Amniotic stem cell (primary cell): ENCODE results near the gene FBRSL1.

Experiments used
- DNase-seq: peaks from one replicate; lab custom pipeline; 2025; lab: John Stamatoyannopoulos, UW

Gene FBRSL1

DNA sequence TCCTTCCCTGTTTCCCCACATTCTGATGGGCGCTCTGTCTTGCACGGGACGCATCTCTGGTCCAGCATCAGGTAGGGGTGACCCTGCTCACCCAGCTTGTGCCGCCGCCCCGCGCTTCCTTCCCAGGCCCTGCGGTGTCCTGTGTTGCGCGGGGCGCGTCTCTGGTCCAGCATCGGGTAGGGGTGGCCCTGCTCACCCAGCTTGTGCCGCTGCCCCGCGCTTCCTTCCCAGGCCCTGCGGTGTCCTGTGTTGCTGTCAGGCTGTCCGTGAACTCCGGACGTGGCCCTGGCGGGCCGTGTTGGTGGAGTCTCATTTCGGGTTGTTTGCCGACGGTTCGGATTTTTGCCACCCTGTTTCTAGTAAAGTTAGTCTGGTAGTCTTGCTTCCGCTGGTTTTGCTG, 6.8 kb downstream of the FBRSL1 start:
- no peak for DNase-seq

DNA sequence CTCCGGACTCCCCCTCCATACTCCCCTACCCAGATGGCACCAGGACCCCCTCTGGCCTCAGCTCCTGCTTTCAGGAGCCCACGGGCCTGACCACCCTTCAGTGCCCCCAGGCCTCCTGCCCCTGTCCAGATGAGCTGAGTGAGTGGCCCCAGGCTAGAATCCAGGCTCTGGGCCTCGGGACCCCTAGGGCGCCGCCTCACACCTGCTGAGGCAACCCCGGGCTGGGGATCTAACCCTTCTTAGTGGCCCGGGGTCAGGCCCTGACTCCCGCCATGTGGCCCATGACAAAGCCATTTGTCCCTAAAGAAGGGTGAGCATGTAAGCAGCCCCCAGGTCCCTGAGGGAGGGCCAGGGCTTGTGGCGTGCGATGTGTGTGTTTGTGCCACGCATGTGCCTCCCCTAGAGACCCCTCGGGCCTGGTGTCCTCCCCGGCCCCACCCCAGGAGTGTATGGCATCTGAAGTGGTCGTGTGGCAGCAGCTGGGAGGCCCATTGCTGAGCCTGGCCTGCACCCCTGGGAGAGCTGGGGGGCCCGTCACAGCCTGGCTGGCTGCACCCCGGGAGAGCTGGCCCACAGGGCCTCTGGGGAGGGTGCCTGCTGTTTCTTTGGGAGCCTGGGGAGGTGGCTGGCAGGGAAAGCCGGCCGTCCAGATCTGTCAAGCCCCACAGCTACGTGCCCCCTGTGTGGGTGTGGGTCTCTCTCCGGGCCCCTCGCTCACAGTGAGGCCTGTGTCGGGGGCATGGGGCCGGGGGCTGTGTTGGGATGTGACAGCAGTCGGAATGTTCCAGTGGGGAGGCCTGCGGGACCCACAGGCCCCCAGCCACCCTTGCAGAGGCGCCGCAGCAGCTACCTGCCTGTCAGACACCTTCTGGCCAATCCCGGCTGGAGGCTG, 7.8 kb downstream of the FBRSL1 start:
- no peak for DNase-seq

DNA sequence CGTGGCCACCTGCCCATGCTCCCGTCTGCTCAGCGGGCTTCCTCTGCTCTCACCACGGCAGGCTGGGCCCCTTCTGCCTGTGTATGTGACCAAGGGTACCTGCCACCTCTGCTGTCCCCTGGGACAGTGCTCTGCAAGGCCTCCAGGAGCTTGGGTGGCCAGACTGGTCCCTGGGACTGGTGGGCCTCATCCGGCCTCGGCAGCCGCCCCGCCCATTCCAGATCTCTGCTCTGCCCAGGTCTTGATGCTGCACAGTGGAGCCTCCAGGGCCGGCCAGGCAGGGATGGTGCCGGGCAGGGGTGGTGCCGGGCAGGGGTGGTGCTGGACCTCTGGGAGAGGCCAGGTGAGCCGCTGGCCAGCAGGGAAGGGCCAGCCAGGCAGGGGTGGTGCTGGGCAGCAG, 9.0 kb downstream of the FBRSL1 start:
- no peak for DNase-seq

DNA sequence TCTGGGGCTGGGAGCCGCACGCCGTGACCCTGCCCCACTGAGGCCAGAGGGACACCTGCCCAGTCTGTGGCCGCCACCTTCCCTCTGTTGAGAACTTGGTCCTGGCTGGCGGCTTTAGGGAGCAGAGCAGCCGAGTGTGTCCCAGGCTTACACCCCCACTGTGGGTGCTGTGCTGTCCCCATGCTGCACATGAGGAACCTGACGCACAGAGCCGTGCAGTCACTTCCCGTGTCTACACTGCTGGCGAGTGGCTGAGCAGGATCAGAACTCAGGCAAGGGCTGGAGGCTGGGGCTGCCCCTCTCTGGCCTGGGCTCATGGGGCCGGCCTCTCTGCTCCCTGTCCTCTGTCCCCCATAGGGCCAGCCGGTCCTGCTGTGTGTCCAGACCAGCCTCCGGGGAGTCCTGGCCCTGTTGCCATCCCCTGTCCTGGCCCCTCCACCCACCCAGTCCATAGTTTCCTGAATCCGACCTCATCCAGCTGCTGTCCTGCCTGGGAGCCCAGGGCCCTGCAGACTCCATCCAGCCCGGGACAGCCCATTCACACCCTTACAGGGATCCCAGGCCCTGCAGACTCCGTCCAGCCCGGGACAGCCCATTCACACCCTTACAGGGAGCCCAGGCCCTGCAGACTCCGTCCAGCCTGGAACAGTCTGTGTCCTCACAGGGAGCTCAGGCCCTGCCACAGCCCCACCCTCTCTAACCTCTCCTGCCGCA, 10.3 kb downstream of the FBRSL1 start:
- DNase-seq, result no peak

DNA sequence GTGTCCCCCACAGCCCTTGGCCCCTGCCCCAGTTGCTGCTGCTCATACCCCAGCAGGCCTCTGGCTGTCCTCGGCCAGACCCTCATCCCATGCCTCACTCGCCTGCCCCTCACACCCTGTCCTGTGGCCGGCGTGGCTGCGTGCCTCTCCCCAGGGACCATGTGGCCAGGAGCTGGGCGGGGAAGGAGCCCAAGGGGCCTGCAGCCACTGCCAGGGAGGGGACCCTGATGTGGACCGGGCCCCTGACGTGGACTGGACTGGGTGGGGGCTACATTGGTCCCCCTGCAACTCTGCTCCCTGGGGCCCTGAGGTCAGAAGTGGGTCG, 10.9 kb downstream of the FBRSL1 start:
- no peak for DNase-seq

DNA sequence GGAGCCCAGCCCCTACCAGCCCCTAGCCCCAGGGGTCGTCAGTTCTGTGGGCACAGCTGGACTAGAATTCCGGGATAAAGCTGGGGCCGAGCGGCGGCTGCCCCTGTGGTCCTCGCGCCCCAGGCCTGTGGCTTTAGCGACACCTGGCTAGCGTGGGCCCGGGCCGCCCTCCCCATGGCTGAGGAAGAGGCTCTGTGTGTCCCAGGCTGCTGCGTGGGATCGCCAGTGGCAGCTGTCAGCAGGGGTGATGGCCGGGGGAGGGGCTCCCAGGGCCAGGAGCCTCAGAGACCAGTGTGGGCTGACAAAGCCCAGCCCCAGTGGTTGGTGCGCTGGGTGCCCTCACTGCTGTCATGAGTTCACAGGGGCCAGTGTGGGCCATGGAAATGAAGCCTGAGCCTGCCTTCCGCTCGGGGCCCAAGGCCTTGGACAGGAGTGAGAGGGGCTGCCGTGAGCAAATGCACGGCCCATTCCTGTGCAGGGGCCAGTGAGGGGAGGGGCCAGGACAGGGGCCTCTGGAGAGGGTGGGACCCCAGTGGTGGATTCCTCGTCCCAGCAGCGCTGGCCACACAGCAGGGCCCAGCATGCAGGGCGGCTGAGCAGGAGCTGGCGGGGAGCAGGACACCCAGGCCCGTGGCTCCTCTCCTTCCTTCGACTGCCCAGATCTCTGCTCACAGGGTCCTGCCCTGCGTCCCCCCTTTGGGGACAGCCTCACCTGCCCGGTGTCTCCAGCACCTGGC, 11.4 kb downstream of the FBRSL1 start:
- DNase-seq, result no peak

DNA sequence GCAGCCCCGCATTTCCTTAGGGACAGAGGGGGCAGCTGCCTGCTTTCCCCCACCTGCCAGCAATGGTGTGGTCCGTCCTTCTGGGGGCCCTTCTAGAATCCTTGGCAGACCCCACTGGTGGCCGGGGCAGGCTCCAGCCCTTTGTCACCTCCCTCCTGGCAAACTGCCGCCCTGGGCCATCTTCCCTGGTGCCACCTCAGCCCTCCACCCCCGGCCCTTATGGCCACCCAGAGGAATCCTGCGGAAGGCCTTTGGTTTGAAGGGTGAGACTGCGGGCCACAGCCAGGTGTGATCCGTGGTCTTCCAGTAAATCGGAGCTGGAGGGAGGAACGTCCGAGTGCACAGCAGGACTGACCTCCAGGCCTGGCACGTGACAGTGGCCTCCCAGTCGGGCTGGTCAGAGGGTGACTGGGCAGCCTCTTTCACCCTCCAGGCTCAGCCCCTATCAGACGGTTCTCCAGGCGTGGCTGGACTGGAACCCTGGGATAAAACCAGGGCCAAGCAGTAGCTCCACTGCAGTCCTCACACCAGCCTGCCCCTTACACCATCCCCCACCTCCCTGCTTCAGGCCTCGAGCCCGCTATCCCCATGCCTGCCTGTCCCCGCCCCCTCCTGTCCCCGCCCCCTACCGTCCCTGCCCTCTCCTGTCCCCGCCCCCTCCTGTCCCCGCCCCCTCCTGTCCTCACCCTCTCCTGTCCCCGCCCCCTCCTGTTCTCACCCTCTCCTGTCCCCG, 12.4 kb downstream of the FBRSL1 start:
- DNase-seq, result no peak

DNA sequence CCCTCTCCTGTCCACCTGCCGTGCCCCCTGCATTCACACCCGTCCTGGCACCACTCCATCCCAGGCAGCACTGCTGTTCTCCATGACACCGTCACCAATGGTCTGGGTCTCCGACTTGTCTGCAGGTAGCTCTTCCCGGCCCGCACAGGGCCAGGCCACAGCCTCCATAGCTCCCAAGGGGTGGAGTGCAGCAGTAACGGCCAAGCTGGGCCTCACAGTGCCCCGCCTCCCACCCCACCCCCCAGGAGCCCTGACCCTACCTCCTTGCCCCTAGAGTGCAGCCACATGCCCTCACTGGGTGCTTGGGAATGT, 12.9 kb downstream of the FBRSL1 start:
- DNase-seq, result no peak

DNA sequence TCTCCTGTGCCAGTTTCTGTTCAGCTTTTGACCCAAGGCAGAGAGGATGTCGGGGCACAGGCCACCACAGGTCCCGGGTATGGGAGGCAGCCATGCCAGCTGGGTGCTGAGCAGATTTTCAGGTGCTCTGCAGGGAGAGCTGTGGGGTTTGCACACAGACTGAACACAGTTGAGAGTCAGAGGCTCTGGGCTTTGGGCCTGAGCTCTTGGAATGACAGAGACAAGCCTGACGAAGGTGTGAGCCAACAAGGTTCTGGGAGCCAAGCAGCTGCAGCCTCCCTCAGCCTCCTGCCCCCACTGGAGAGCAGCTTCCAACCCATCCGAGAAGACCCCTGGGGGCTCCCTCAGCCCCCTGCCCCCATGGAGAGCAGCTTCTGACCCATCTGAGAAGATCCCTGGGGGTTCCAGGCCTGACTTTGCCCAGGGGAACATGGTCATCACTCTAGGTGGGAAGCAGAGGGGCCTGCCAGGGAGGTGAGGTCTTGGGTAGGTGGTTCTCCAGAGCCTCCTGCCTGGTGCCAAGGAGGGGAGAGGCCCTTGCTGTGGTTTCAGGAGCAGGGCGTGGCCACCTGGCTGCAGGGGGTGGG, 13.8 kb downstream of the FBRSL1 start:
- no peak for DNase-seq

DNA sequence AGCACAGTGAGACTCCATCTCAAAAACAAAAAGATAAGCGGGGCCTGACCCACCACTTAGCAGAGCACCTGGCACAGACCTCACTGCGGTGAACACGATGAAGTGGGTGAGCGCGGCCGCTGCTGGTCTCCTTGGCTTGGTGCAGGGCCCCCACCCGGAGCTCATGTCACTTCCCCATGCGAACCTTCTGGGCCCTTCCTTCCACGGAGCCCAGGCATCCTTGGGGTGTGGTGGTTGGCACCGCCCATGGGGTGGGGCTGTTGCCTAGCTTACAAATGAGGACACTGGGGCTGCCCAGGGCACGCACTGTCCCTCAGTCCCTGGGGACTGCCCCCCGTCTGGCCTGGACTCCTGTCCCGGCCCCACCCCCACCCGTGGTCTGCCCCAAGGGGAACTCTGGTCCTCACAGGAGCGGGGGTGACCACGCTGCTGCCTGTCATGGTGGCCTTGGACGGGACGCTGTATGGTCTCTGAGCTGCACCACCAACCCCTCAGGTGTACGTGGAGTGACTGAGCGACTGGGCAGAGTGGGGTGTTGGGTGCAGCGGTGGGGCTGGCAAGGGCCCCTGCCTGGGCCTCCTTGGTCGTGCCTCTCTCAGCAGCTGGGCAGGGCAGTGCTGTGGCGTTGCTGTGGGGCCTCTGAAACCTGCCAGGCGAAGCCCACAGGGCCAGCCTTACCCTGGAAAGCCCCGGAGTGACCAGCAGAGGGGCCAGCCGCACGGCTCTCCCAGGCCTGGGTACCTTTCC, 15.3 kb downstream of the FBRSL1 start:
- DNase-seq, result no peak

DNA sequence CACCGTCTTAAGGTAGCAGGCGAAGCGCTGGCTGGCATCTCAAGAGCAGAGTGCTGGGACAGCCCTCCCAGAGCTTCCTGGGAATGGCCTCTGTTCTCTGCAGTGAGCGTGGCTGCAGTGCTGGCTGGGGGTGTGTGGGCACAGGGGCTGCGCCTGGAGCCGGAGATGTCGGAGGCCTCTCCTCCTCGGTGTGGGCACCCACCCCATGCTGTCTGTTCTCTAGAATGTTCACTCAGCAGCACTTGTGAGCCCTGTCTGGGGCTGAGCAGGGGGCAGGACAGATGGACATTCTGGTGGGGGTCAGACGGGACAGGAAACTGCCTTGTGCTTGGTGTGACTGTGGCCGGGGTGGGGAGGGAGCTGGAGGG, 15.9 kb downstream of the FBRSL1 start:
- DNase-seq, result no peak

DNA sequence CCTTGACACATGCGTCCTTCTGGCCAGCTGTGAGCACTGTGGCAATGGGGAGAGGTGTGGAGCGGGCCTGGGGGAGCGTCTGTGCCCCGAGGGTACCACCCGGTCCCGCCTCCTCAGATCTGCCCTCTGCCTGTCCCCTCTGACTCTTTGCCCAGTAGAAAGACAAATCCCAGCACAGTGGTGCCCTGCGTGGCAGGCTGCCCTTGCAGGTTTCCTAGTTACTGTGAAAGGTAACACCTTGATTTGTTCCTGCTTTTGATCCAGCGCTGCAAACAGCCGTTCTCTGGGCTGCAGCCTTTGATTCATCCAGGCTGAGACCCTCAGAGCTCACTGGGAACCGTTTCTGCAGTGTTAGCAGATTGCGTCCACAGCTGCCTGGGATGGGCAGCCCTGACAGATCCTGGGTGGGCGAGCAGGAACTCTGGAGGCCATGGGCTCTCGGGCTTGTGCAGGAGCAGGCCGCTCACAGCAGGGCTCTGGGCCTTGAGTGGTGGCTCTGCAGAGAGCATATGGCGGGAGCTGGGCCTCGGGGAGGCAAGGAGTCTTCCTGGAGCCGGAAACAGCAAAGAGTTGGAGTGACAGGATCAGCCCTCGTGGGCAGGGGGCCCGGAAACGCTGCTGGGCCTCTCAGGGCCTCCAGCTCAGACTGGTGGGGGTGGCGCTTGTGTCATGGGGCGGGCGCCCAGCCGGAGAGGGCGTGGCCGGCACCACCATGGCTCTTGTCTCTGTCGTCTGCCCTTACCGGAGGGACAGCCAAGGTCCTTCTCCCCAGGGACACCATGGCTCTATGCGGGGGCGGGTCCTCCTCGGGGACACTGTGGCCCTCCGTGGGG, 16.6 kb downstream of the FBRSL1 start:
- DNase-seq, result no peak

DNA sequence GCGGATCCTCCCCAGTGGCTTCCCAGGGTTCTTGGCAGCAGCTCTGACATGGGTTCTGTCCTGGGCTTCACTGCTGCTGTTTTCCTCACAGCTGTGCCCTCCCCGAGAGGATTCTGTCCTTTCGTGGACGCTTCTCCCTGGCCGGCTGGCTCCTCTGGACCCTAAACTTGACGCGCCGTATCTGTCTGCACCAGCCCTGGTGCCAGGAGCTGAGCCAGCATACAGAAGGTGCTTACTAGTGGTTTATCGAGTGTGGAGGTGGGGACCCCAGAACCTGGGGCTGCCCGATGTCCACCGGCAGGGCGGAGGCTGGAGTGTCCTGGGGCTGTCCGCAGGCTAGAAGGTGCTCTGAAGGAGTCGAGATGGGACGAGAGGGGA, 17.2 kb downstream of the FBRSL1 start:
- DNase-seq, result no peak

DNA sequence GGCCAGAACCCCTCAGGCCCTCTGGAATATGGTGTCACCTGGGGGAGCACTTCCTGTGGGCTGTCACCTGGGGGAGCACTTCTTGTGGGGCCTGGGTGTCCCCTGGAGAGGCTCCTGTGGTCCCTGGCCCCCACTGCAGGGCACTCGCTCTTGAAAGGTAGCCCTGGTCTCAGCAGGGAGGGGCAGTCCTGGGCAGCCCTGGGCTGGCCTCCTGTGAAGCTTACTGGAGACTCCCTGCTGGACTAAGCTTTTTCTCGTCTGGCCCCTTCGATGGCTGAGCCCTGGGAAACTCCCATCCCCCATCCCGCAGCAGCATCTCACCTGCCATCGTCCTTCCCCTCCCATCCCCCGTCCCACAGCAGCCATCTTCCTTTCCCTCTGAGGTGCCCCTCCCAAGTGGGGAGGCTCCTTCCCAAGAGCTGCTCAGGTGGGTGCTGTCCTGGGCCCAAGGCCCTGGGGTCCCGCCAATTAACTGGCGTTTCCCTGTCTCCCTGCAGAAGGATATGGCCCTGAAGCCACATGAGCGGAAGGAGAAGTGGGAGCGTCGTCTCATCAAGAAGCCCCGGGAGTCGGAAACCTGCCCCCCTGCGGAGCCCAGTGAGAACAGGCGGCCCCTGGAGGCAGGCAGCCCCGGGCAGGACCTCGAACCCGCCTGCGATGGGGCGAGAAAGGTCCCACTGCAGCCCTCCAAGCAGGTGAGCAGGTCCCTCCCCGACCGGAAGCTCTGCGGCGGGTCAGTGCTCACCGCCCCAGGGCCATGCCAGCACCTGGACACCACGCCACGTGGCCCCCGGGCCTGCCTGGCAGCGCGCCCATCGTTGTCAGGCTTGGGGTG, 17.9 kb downstream of the FBRSL1 start:
- no peak for DNase-seq

DNA sequence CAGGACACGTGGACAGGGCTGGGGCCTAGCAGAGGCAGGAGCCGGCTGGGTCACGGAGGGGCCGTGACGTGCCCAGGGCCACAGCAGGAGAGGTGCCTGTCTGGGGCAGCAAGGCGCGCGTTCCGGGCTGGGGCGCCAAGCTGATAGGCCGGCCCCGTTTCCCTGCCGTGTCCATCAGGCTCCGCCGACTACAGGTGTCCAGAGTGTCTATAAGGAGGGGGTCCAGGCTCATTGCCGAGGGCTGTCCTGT, 18.5 kb downstream of the FBRSL1 start:
- no peak for DNase-seq

DNA sequence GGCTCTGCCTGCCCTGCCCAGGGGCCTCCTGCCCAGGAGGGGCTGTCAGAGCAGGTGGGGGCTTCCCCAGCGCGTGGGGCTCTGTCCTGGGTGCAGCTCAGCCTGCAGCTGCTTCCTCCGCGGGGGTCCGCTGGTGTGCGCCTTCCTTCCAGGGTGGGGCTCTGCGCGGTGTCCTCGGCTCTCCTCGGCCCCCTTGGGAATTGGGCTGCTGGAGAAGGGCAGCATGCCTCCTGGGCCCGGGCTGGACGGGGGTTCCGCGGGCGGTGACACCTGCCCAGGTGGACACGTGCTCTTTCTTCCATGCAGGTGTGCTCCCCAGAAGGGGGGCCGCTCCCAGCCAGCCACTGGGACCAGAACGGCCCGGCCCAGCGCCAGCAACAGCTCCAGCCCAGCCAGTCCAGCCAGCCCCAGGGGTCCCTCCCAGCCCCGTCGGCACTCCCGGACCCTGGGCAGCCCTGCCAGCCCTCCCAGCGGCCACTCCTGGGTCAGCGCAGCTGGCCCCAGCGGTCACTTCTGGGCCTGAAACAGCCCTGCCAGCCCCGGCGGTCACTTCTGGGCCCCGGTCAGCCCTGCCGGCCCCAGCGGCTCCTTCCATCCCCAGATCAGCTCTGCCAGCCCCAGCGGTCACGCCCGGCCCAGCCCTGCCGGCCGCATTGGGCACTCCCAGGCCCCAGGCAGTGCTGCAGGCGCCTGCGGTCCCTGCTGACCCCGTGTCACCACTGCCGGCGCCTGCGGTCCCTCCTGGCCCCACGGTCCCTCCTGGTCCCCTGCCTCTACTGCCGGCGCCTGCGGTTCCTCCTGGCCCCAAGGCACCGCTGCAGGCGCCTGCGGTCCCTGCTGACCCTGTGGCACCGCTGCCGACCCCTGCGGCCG, 19.1 kb downstream of the FBRSL1 start:
- DNase-seq, result no peak

DNA sequence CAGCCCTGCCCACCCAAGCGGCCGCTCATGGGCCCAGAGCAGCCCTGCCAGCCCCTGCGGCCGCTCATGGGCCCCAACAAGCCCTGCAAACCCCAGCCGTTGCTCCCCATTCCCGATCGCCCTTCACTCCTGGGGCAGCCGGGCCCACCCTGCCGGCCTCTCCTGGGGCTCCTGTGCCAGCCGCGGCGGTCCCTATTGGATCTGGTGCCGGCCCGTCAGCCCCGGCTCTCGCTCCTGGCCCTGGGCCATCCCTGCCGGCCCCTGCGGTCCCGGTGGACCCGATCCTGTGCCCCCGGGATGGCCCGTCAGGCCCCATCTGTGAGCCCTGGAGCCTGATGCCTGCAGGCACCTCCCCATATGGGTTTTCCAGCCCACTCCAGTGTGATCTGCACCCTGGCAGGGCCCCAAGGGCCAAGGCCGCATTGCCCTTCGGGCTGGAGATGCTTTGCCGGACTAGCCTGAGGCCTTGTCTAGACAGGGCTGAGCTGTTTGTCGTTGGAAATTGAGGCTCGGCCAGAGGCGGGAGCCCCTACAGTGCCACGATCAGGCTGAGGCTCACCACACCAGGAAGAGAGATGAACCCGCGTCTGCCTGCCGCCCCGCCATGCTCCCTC, 20.3 kb downstream of the FBRSL1 start:
- DNase-seq, result no peak

DNA sequence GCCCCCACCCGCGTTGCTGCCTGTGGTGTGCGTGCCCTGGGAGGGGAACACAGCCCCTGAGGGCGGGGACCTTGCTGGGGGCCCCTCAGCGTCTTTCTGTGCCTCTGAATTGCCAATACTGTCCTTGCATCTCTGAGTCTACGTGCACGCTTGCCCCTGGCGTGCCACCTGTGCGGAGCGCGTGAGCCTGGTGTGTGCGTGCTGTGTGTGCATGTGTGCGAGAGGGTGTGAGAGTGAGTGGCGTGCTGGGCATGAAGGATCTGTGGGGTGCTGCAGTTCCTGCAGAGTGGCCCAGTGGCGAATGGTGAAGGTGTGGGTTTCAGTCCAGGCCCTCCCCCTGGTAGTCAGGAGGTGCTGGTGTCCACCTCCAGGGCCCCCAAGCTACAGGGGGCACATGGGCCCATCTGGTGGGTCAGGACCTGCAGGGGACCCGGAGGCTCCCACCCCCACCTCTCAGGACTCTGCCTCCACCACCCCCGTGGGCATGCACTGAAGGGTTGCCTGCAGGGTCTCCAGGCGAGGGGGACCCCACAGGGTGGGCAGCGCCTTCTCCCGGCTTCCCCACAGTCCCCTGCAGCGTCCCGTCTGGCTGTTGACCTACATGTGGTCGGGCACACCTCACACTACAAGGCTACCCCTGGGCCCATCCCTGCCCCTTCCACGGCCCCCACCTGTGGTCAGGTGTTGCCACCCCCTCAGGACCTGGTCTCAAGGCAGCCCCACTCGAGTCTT, 21.0 kb downstream of the FBRSL1 start:
- no peak for DNase-seq
